Endodermal cell (in vitro differentiated cells): ENCODE results near the gene KLF6. TPM values are rescaled to one million over a fixed set of nuclear protein-coding genes. Genes with fewer than 3 reads are reported as not detected.

Experiments
- DNase-seq: peaks from one replicate; pipeline ENCODE4 v3.0.0-alpha.2; 2017
- H3K27ac ChIP-seq: 2 replicates; pipeline ENCODE4 v1.5.1; 2013; ENCODE audit warnings: mild to moderate bottlenecking, low read depth, low read length, moderate library complexity
- H3K27me3 ChIP-seq: 2 replicates; pipeline ENCODE4 v1.6.1; 2013; ENCODE audit warnings: mild to moderate bottlenecking, low read length, moderate library complexity; ENCODE audit not compliant: insufficient read depth, control insufficient read depth, poor library complexity, severe bottlenecking
- H3K36me3 ChIP-seq: 2 replicates; pipeline ENCODE4 v1.7.0; 2013; ENCODE audit warnings: mild to moderate bottlenecking, low read length, moderate library complexity; ENCODE audit not compliant: control insufficient read depth, insufficient read depth
- H3K4me1 ChIP-seq: one replicate; pipeline ENCODE4 v1.7.0; 2013; ENCODE audit warnings: low read length; ENCODE audit not compliant: control insufficient read depth, insufficient read depth
- H3K4me3 ChIP-seq: 2 replicates; pipeline ENCODE4 v1.5.1; 2013; ENCODE audit warnings: mild to moderate bottlenecking, low read length, moderate library complexity
- H3K9ac ChIP-seq: 2 replicates; pipeline ENCODE4 v1.6.1; 2013; ENCODE audit warnings: mild to moderate bottlenecking, low read length, moderate library complexity; ENCODE audit not compliant: poor library complexity, severe bottlenecking; ENCODE audit errors: extremely low read depth
- H3K9me3 ChIP-seq: 2 replicates; pipeline ENCODE4 v1.6.1; 2013; ENCODE audit warnings: mild to moderate bottlenecking, low read length, moderate library complexity; ENCODE audit not compliant: control insufficient read depth
- H3K27ac Mint-ChIP-seq: 2 replicates; pipeline ENCODE4 v1.8.0; 2020; ENCODE audit warnings: mixed read lengths
- H3K27me3 Mint-ChIP-seq: 2 replicates; pipeline ENCODE4 v1.8.0; 2021; ENCODE audit warnings: mild to moderate bottlenecking, mixed read lengths; ENCODE audit not compliant: insufficient read depth
- H3K36me3 Mint-ChIP-seq: 2 replicates; pipeline ENCODE4 v1.8.0; 2020; ENCODE audit warnings: low read depth, mixed read lengths
- H3K4me1 Mint-ChIP-seq: 2 replicates; pipeline ENCODE4 v1.8.0; 2020; ENCODE audit warnings: mixed read lengths
- H3K4me3 Mint-ChIP-seq: 2 replicates; pipeline ENCODE4 v1.8.0; 2020; ENCODE audit warnings: mild to moderate bottlenecking, moderate library complexity, mixed read lengths
- H3K9me3 Mint-ChIP-seq: 2 replicates; pipeline ENCODE4 v1.8.0; 2020; ENCODE audit warnings: mild to moderate bottlenecking, mixed read lengths
- WGBS, 2 experiments: methylation state at CpG; one replicate each; pipeline versions ENCODE4 v1.1.5 to v1.1.7; 2013; ENCODE audit warnings: missing lambda C conversion rate in 2 of 2, mixed read lengths in 1 of 2; ENCODE audit not compliant: insufficient coverage in 1 of 2, insufficient read length in 1 of 2; 5-methylcytosine and 5-hydroxymethylcytosine counted together
- total RNA-seq, 2 donors: library from RNA; stranded (reverse); fragmentation: NEBNext Ultra II Directional in 1 of 2; extraction: Animal tissue kit (Norgen Biotek cat#: 25700) in 1 of 2; gene quantifications; 2 replicates in 1 of 2; 3 replicates in 1 of 2; pipeline ENCODE4 v1.2.1, GENCODE V29; 2021
- TF ChIP-seq, protein P1 (sequence below): fragments of 200-600 bp; sonication (generic); conservative IDR thresholded peaks from 2 replicates; pipeline ENCODE4 v1.5.0; 2021; ENCODE audit warnings: antibody characterized with exemption, mild to moderate bottlenecking

KLF6 gene
- total RNA-seq, 2 donors from 2014 or later = 59.0 to 71.2 TPM

DNA sequence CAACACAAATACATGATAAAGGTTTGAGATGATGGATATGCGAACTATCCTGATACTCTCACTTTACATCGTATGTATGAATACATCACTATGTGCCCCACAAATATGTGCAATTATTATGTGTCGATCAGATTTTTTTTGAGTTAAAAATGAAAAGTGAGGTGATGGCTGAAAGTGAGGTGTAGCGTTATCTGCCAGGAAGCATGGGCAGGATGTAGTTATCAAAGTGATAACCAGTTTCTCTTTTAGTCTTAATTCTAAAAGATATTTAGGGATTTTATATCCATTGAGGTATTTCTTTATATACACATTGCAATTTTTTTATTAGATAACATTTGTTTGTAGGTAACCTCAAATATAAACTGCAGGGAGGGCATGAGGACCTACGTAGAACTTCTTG, 15.6 kb upstream of the KLF6 start:
- no peak overlapping the region for H3K27ac ChIP-seq
- H3K27me3 Mint-ChIP-seq = no peaks in the 10 kb centered on the region
- H3K9me3 ChIP-seq = peaks cover 9% of the 10 kb centered on the region
- peaks cover 20% of the 10 kb centered on the region for H3K4me1 ChIP-seq
- 97 to 100% methylated on average over 1 to 5 of the region's 5 CpGs for WGBS, 2 experiments
- no peaks in the 10 kb centered on the region for H3K36me3 Mint-ChIP-seq
- no peak overlapping the region for H3K27ac Mint-ChIP-seq
- no peaks in the 10 kb centered on the region for H3K36me3 ChIP-seq
- no peak overlapping the region for H3K9ac ChIP-seq
- H3K4me1 Mint-ChIP-seq = peaks cover 6% of the 10 kb centered on the region
- DNase-seq = no peak
- H3K4me3 Mint-ChIP-seq = no peak overlapping the region
- no peaks in the 10 kb centered on the region for H3K27me3 ChIP-seq
- TF ChIP-seq, protein P1, sequence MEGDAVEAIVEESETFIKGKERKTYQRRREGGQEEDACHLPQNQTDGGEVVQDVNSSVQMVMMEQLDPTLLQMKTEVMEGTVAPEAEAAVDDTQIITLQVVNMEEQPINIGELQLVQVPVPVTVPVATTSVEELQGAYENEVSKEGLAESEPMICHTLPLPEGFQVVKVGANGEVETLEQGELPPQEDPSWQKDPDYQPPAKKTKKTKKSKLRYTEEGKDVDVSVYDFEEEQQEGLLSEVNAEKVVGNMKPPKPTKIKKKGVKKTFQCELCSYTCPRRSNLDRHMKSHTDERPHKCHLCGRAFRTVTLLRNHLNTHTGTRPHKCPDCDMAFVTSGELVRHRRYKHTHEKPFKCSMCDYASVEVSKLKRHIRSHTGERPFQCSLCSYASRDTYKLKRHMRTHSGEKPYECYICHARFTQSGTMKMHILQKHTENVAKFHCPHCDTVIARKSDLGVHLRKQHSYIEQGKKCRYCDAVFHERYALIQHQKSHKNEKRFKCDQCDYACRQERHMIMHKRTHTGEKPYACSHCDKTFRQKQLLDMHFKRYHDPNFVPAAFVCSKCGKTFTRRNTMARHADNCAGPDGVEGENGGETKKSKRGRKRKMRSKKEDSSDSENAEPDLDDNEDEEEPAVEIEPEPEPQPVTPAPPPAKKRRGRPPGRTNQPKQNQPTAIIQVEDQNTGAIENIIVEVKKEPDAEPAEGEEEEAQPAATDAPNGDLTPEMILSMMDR = no peak
- peaks cover 7% of the 10 kb centered on the region for H3K9me3 Mint-ChIP-seq
- no peak overlapping the region for H3K4me3 ChIP-seq

DNA sequence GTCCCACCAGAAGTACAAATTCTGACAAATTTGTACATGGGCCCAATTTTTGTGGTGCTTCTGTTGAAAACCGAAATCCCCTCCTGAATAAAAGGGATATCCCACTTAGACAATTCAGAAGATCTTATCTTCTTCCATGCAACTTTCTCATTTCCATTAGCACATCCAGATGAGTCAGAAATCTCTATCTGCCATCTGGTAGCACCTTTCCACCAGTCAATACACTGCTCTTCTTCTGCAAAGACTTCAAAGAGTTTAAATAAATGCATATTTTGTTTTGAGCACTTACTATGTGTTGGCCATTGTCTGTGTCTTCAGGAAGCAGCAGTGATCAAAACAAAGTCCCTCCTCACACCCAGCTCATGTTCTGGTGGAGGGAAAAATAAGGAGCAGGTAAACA, 12.7 kb upstream of the KLF6 start:
- WGBS, 2 experiments = 86% methylated on average over 1 of the region's 1 CpG; no CpG with 5 or more reads in 1 of the 2 experiments
- H3K27ac Mint-ChIP-seq = no peak overlapping the region

DNA sequence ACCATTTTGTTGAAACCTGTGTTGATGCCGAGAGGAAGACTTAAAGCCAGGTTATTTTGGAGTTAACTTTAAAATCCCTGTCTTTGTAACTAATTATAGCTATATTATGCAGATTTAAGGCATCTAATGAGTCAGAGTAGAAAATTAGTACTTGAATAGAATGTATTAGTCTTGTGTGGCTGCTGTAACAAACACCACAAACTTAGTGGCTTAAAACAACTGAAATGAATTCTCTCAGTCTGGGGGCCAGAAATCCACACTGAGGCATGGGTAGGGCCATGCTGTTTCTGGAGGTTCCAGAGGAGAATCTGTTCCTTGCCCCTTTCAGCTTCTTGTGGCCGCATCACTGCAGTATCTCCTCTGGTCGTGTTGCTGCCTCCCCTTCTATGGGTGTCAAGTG, 8.5 kb upstream of the KLF6 start:
- H3K4me3 ChIP-seq = no peak overlapping the region
- TF ChIP-seq, protein P1 = no peak
- H3K4me1 ChIP-seq = no peaks in the 10 kb centered on the region
- no peaks in the 10 kb centered on the region for H3K36me3 Mint-ChIP-seq
- H3K9me3 ChIP-seq = peaks cover 23% of the 10 kb centered on the region
- peaks cover 8% of the 10 kb centered on the region for H3K4me1 Mint-ChIP-seq
- WGBS, 2 experiments = 95 to 100% methylated on average over 1 to 3 of the region's 3 CpGs
- H3K27me3 Mint-ChIP-seq = no peaks in the 10 kb centered on the region
- H3K36me3 ChIP-seq = no peaks in the 10 kb centered on the region
- no peak for DNase-seq
- no peak overlapping the region for H3K9ac ChIP-seq
- no peak overlapping the region for H3K4me3 Mint-ChIP-seq
- H3K27me3 ChIP-seq = no peaks in the 10 kb centered on the region
- peaks cover 20% of the 10 kb centered on the region for H3K9me3 Mint-ChIP-seq
- no peak overlapping the region for H3K27ac ChIP-seq
- no peak overlapping the region for H3K27ac Mint-ChIP-seq

More for the DNA sequence above, 12.7 kb upstream of the KLF6 start:
- H3K4me1 Mint-ChIP-seq = no peaks in the 10 kb centered on the region
- Histone ChIP-seq H3K27ac (no peak overlapping the region), H3K4me1 (no peaks in the 10 kb centered on the region), H3K27me3 (no peaks in the 10 kb centered on the region), H3K9me3 (peaks cover 24% of the 10 kb centered on the region), H3K4me3 (no peak overlapping the region), H3K9ac (no peak overlapping the region), H3K36me3 (no peaks in the 10 kb centered on the region)
- no peak for DNase-seq
- TF ChIP-seq, protein P1 = no peak
- no peaks in the 10 kb centered on the region for H3K36me3 Mint-ChIP-seq
- H3K9me3 Mint-ChIP-seq = peaks cover 16% of the 10 kb centered on the region
- no peaks in the 10 kb centered on the region for H3K27me3 Mint-ChIP-seq
- H3K4me3 Mint-ChIP-seq = no peak overlapping the region
